Upper lobe of left lung (tissue), 6 donors: Measurements from ENCODE around the gene GTF3A. TPM values are rescaled to one million over a fixed set of nuclear protein-coding genes. Genes with fewer than 3 reads are reported as not detected.

ENCODE experiments used
- ATAC-seq, 2 donors: fragments of 200-7000 bp; cut with Tn5 transposase; one replicate each; pipeline ENCODE4 v1.9.1; 2022; ENCODE audit warnings: mild to moderate bottlenecking in 2 of 2, moderate library complexity in 2 of 2; ENCODE audit not compliant: low FRiP score in 2 of 2
- DNase-seq, 2 donors: peaks; one replicate each; pipeline ENCODE4 v3.0.0-alpha.2; 2019 to 2020
- H3K27ac ChIP-seq, 4 donors: fragments of 200-600 bp; sonication (generic); one replicate each; pipeline ENCODE4 v1.5.1; 2016 to 2019
- H3K27me3 ChIP-seq, 4 donors: fragments of 200-600 bp; sonication (generic); one replicate each; pipeline ENCODE4 v1.5.1; 2017 to 2019
- H3K36me3 ChIP-seq, 4 donors: fragments of 200-600 bp; sonication (generic); one replicate each; pipeline ENCODE4 v1.5.1; 2016 to 2019
- H3K4me1 ChIP-seq, 4 donors: fragments of 200-600 bp; sonication (generic); one replicate each; pipeline ENCODE4 v1.5.1; 2018 to 2019
- H3K4me3 ChIP-seq, 4 donors: fragments of 200-600 bp; sonication (generic); one replicate each; pipeline ENCODE4 v1.5.1; 2017 to 2019; ENCODE audit warnings: mild to moderate bottlenecking in 2 of 4, moderate library complexity in 1 of 4
- H3K9me3 ChIP-seq, 4 donors: fragments of 200-600 bp; sonication (generic); one replicate each; pipeline ENCODE4 v1.5.1; 2018 to 2019
- EP300 ChIP-seq, 4 donors: sonication (generic); formaldehyde crosslinking; IDR thresholded peaks; one replicate each; pipeline ENCODE4 v1.5.1; 2017; ENCODE audit warnings: antibody characterized with exemption in 4 of 4, control low read depth in 2 of 4
- POLR2A ChIP-seq, 4 donors: fragments of 450-650 bp; IDR thresholded peaks; one replicate each; pipeline ENCODE4 v1.5.1; 2016 to 2017; ENCODE audit warnings: antibody characterized with exemption in 4 of 4, mild to moderate bottlenecking in 2 of 4
- POLR2AphosphoS5 ChIP-seq, 2 donors: sonication (generic); formaldehyde crosslinking; IDR thresholded peaks; one replicate each; pipeline ENCODE4 v1.5.1; 2017; ENCODE audit warnings: antibody characterized with exemption in 2 of 2
- WGBS, 2 donors: methylation state at CpG; one replicate each; pipeline ENCODE4 v1.1.5; 2017 to 2018; 5-methylcytosine and 5-hydroxymethylcytosine counted together
- total RNA-seq, 6 donors: library from RNA; depleted of rRNA in 4 of 6; stranded (reverse); fragments of >200 nt in 4 of 6; gene quantifications; one replicate each; pipeline versions ENCODE4 v1.1.0 to v1.2.1, GENCODE V29; 2016 to 2021
- TF ChIP-seq, protein P1 (sequence below), 6 experiments: fragments of 450-650 bp in 4 of 6; fragments of 200-600 bp in 2 of 6; sonication (generic) in 2 of 6; IDR thresholded peaks; one replicate each; pipeline ENCODE4 v1.5.1; 2016 to 2019; ENCODE audit warnings: antibody characterized with exemption in 6 of 6
- donor health status: DM: no; HTN: no; CAD: no; lungs with moderate emphysema.
- donor health status: DM: no; HTN: yes; CAD: no; lungs with severe emphysema.

GTF3A gene
- total RNA-seq, 6 donors from 2014 or later = 29.3 to 104 (median 85.6) TPM

DNA sequence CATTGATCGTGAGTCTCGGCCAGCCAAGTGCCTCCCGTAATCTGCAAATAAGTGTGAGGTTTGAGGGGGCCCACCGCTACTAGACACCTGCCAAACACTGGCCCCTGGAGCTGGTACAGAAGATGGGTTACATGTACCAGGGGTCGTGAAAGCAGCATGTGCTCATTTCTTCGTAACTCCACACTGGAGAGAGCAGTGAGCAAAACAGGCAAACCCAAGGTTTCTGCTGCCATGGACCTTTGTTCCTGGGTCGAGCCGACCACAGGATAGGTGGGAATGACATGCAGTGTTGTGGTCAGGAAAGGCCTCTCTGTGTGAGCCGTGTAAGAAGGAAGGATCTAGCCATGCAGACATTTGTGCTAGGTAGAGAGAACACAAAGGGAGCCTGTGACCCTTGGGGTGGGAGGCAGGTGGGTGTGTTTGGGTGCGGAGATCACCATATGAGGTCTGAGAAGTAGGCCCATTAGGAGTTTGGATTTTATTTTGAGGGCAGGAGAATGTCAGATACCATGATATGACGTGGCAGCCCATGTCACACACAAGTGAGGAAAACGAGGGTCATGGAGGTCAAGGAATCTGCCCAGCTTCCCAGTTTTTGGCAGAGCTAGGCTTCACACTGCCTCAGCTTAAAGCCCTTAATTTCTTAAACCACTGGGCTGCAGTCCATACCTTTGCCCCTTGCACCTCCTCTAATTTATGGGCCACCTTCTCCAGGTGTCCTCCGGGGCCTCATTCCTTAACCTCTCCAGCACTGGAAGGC, 919 bp downstream of the GTF3A start:
- WGBS, 2 donors = 40 to 41% methylated on average over 12 to 13 of the region's 13 CpGs
- TF ChIP-seq POLR2A (IDR thresholded peaks at IDR 0.05) = no peak
- TF ChIP-seq, protein P1, sequence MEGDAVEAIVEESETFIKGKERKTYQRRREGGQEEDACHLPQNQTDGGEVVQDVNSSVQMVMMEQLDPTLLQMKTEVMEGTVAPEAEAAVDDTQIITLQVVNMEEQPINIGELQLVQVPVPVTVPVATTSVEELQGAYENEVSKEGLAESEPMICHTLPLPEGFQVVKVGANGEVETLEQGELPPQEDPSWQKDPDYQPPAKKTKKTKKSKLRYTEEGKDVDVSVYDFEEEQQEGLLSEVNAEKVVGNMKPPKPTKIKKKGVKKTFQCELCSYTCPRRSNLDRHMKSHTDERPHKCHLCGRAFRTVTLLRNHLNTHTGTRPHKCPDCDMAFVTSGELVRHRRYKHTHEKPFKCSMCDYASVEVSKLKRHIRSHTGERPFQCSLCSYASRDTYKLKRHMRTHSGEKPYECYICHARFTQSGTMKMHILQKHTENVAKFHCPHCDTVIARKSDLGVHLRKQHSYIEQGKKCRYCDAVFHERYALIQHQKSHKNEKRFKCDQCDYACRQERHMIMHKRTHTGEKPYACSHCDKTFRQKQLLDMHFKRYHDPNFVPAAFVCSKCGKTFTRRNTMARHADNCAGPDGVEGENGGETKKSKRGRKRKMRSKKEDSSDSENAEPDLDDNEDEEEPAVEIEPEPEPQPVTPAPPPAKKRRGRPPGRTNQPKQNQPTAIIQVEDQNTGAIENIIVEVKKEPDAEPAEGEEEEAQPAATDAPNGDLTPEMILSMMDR (IDR thresholded peaks at IDR 0.05) = no peak
- ATAC-seq (peak in 1 of 2 donors; percentile 0), DNase-seq (no peak)
- Histone ChIP-seq H3K27ac (peak overlapping the region; percentile 84 to 93 (median 88)), H3K27me3 (no peaks in the 10 kb centered on the region), H3K9me3 (no peaks in the 10 kb centered on the region), H3K4me1 (peaks cover 32 to 52% (median 40%) of the 10 kb centered on the region in 4 donors), H3K36me3 (peaks cover 0 to 32% (median 12%) of the 10 kb centered on the region in 4 donors), H3K4me3 (peak overlapping the region; percentile 56 to 87 (median 68))

DNA sequence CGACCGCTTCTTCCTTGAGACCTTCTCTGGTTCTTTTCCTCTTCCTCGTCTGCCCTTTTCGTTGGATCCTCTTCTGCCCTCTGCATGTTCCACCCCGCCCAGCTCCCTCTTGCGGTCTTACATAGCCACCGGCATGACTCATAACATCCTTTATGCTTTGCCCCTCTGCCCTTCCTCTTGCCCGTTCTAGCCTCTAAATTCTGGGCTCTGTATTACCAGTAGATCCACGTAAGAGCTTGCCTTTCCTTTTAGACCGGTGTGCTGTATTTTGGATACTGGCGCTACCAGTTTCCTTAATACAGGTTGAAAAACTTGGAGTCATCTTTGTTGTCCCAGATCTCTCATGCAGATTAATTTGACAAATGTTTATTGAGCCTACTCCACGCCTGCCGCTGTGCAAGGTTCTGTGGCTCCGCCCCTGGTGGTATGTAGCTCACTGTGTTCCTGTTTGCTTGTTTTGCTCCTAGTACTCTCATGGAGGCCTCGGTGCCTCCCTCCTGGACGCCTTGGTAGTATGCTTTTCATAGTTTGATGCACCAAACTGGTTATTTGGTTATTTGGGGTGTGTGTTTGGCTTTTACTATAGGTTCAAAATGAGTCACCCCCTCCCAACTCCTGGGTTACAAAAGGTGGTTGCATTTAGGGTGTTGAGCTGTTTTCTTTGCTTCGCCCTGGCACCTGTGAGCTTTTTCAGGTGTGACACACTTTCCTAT, 1.7 kb downstream of the GTF3A start:
- Histone ChIP-seq H3K4me1 (peaks cover 32 to 52% (median 40%) of the 10 kb centered on the region in 4 donors), H3K9me3 (no peaks in the 10 kb centered on the region), H3K27ac (peak overlapping the region; percentile 84 to 93 (median 88)), H3K27me3 (no peaks in the 10 kb centered on the region), H3K36me3 (peaks cover 0 to 40% (median 19%) of the 10 kb centered on the region in 4 donors), H3K4me3 (peak overlapping the region in 3 of 4 donors; percentile 56 to 87 (median 61))
- peak; percentile 83 to 88 for ATAC-seq
- 19 to 28% methylated on average over 17 of the region's 17 CpGs for WGBS, 2 donors
- TF ChIP-seq, protein P1 (IDR thresholded peaks at IDR 0.05) = peak in 5 of 6 experiments; percentile 33 to 60 (median 49)
- TF ChIP-seq POLR2AphosphoS5 (IDR thresholded peaks at IDR 0.05) (peak; percentile 35 to 65), POLR2A (IDR thresholded peaks at IDR 0.05) (peak in 1 of 4 donors; percentile 48), EP300 (IDR thresholded peaks at IDR 0.05) (no peak)
- peak in 1 of 2 donors; percentile 90 for DNase-seq

DNA sequence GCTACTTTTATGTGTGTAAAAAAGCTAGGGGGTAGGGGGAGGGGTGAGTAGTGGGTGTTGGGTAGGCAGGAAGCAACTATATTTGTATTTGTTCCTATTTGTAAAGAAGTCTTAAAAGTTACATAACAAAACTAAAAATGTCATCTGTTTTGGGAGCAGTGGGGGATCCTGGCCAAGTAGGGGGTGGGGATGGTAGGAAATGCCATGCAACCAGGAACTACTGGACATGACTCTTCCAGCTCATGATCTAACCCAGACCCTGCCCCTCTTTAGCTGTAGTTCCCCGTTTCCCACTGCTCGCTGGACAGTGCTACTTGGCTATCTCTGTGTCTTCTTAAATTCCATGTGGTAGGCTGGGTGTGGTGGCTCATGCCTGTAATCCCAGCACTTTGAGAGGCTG, 3.2 kb downstream of the GTF3A start:
- WGBS, 2 donors = 68 to 74% methylated on average over 2 of the region's 2 CpGs
- Histone ChIP-seq H3K36me3 (peaks cover 0 to 55% (median 34%) of the 10 kb centered on the region in 4 donors), H3K4me3 (no peak overlapping the region), H3K27me3 (no peaks in the 10 kb centered on the region), H3K27ac (peak overlapping the region; percentile 84 to 93 (median 88)), H3K4me1 (peaks cover 32 to 52% (median 40%) of the 10 kb centered on the region in 4 donors), H3K9me3 (no peaks in the 10 kb centered on the region)
- ATAC-seq (no peak), DNase-seq (peak in 1 of 2 donors; percentile 53)
- TF ChIP-seq EP300 (IDR thresholded peaks at IDR 0.05) (no peak), POLR2AphosphoS5 (IDR thresholded peaks at IDR 0.05) (no peak), POLR2A (IDR thresholded peaks at IDR 0.05) (no peak)
- TF ChIP-seq, protein P1 (IDR thresholded peaks at IDR 0.05) = no peak

DNA sequence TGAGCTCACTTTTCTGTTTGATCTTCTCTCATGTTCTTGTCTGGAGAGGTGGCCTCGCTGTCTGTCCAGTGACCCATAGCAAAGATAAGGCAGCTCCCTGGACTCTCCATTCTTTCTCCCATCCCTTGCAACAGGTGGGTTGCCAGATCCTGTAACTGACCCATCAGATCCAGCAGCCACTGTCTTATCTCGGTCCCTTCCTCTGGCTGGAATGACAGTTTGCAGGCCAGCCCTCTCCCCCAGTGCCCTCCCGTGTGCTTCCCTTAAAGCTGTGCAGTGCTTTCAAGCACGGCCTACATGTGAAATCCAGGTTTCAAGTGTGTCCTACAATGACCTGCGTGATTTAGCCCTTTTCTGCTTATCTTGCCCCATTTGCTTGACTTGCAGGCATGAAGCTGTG, 3.7 kb downstream of the GTF3A start:
- WGBS, 2 donors = 91 to 96% methylated on average over 5 of the region's 5 CpGs
- no peak for TF ChIP-seq POLR2AphosphoS5 (IDR thresholded peaks at IDR 0.05)
- no peak for TF ChIP-seq POLR2A (IDR thresholded peaks at IDR 0.05)
- no peak for TF ChIP-seq EP300 (IDR thresholded peaks at IDR 0.05)
- TF ChIP-seq, protein P1 (IDR thresholded peaks at IDR 0.05) = no peak
- Histone ChIP-seq H3K4me1 (peaks cover 32 to 52% (median 40%) of the 10 kb centered on the region in 4 donors), H3K27ac (peak overlapping the region; percentile 49 to 93 (median 84)), H3K4me3 (no peak overlapping the region), H3K36me3 (peaks cover 0 to 61% (median 38%) of the 10 kb centered on the region in 4 donors), H3K27me3 (no peaks in the 10 kb centered on the region), H3K9me3 (no peaks in the 10 kb centered on the region)
- no peak for ATAC-seq
- no peak for DNase-seq
